ENCODE measurements around the gene EVL. TPM values are rescaled to one million over a fixed set of nuclear protein-coding genes. Genes with fewer than 3 reads are reported as not detected.

Gene EVL
- total and polyA plus RNA-seq, 4 donors: 54.5 to 99.9 (median 78.2) TPM

DNA sequence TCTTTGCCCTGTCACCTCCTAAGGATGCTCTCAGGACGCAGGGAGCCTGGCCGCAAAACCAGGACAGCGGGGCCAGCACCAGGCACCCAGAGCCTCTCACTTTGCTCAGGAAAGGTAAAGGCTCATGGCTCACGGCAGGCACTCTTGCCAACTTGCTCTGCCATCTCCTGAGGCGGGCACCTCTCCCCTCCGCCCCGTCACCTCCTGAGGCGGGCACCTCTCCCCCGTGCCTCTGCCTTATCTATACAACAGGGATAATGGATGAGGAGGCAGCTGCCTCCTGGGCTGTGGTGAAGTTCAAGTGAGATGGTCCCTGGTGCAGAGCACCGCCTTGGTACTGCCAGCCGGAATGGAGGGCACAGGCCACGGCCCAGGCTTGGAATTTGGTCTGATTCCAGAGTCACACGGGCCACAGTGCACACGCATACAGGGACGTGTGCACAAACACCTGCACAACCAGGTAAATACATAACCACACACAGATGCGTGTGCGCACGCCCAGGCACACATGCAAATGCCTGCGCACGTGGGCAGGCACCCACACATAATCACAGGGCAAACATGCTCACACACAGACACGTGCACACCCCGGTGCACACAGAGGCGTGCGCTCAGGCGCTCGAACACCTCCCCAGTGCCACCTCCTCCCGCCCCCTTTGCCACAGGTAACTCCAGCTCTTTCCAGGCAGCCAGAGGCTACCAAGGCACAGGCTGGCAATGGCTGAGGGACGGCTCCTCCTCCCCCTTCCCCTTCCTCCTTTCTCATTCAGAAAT, 82.7 kb downstream of the EVL start:
- H3K4me3 ChIP-seq: no peak overlapping the region
- DNase-seq: no peak
- 76 to 79% methylated on average over 28 of the region's 28 CpGs for WGBS, 2 donors
- ATAC-seq (ENCODE audit: insufficient read depth, low FRiP score): no peak
- peaks cover 0 to 13% (median 0%) of the 10 kb centered on the region in 4 donors for H3K36me3 ChIP-seq (ENCODE audit: control insufficient read depth in 4 of 4, insufficient read depth in 4 of 4, low read length in 4 of 4)
- no peaks in the 10 kb centered on the region for H3K27me3 ChIP-seq (ENCODE audit: control insufficient read depth in 3 of 3, insufficient read depth in 3 of 3, low read length in 2 of 3)
- no peak overlapping the region for H3K9ac ChIP-seq (ENCODE audit: insufficient read depth in 1 of 2, low read length in 2 of 2)
- TF ChIP-seq, protein P1, sequence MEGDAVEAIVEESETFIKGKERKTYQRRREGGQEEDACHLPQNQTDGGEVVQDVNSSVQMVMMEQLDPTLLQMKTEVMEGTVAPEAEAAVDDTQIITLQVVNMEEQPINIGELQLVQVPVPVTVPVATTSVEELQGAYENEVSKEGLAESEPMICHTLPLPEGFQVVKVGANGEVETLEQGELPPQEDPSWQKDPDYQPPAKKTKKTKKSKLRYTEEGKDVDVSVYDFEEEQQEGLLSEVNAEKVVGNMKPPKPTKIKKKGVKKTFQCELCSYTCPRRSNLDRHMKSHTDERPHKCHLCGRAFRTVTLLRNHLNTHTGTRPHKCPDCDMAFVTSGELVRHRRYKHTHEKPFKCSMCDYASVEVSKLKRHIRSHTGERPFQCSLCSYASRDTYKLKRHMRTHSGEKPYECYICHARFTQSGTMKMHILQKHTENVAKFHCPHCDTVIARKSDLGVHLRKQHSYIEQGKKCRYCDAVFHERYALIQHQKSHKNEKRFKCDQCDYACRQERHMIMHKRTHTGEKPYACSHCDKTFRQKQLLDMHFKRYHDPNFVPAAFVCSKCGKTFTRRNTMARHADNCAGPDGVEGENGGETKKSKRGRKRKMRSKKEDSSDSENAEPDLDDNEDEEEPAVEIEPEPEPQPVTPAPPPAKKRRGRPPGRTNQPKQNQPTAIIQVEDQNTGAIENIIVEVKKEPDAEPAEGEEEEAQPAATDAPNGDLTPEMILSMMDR (IDR thresholded peaks at IDR 0.05; ENCODE audit: control extremely low read depth, extremely low read depth): no peak
- no peak overlapping the region for H3K27ac ChIP-seq (ENCODE audit: low read depth in 1 of 2, low read length in 1 of 2)
- peaks cover 0 to 28% (median 8%) of the 10 kb centered on the region in 5 donors for H3K4me1 ChIP-seq (ENCODE audit: control insufficient read depth in 5 of 5, insufficient read depth in 5 of 5, low read length in 5 of 5)
- no peaks in the 10 kb centered on the region for H3K9me3 ChIP-seq (ENCODE audit: control insufficient read depth in 4 of 4, insufficient read depth in 3 of 4, low read length in 3 of 4)

DNA sequence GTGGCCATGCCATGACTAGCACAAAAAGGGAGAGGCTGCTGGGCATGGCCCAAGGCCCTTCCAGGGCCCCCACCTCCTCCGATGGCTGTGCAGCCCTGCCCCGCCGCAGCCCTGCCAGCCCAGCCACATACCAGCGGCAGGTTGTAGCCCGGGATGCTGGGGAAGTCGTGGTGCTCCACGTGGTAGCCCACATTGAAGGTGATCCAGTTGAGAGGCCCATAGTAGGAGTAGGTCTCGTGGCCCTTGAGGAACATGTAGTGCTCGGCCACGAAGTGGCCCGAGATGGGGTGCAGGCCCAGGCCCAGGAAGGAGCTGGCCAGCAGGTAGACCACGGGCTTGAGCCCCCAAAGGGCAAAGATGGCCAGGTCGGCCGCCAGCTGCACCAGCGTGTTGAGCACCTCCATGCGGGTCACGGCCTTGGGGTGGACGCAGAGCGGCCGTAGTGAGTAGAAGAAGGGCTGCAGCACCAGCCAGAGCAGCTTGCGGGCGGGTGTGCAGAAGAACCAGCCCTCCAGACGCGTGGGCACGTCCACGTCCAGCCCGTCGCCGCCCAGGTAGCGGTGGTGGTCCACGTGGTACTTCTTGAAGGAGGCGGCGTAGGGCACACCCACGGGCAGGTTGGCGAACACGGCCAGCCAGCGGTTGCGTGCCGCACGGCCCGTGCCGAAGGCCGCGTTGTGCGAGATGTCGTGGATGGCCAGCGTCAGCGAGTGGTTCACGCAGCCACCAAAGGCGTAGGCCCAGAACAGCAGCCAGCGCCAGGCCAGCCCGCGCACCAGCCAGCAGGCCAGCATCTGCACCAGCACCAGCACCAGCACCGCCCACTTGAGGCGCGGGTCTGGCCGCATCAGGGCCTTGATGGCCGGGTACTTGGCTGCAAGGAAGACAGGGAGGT, 83.9 kb downstream of the EVL start:
- 95% methylated on average over 58 of the region's 58 CpGs for WGBS, 2 donors
- DNase-seq (no peak), ATAC-seq (ENCODE audit: insufficient read depth, low FRiP score) (no peak)
- TF ChIP-seq, protein P1 (IDR thresholded peaks at IDR 0.05; ENCODE audit: control extremely low read depth, extremely low read depth): no peak
- peaks cover 0 to 8% (median 0%) of the 10 kb centered on the region in 4 donors for H3K36me3 ChIP-seq (ENCODE audit: control insufficient read depth in 4 of 4, insufficient read depth in 4 of 4, low read length in 4 of 4)
- no peak overlapping the region for H3K9ac ChIP-seq (ENCODE audit: insufficient read depth in 1 of 2, low read length in 2 of 2)
- H3K9me3 ChIP-seq (ENCODE audit: control insufficient read depth in 4 of 4, insufficient read depth in 3 of 4, low read length in 3 of 4): no peaks in the 10 kb centered on the region
- H3K27ac ChIP-seq (ENCODE audit: low read depth in 1 of 2, low read length in 1 of 2): no peak overlapping the region
- H3K27me3 ChIP-seq (ENCODE audit: control insufficient read depth in 3 of 3, insufficient read depth in 3 of 3, low read length in 2 of 3): no peaks in the 10 kb centered on the region
- H3K4me3 ChIP-seq: no peak overlapping the region
- peaks cover 0 to 18% (median 3%) of the 10 kb centered on the region in 5 donors for H3K4me1 ChIP-seq (ENCODE audit: control insufficient read depth in 5 of 5, insufficient read depth in 5 of 5, low read length in 5 of 5)

DNA sequence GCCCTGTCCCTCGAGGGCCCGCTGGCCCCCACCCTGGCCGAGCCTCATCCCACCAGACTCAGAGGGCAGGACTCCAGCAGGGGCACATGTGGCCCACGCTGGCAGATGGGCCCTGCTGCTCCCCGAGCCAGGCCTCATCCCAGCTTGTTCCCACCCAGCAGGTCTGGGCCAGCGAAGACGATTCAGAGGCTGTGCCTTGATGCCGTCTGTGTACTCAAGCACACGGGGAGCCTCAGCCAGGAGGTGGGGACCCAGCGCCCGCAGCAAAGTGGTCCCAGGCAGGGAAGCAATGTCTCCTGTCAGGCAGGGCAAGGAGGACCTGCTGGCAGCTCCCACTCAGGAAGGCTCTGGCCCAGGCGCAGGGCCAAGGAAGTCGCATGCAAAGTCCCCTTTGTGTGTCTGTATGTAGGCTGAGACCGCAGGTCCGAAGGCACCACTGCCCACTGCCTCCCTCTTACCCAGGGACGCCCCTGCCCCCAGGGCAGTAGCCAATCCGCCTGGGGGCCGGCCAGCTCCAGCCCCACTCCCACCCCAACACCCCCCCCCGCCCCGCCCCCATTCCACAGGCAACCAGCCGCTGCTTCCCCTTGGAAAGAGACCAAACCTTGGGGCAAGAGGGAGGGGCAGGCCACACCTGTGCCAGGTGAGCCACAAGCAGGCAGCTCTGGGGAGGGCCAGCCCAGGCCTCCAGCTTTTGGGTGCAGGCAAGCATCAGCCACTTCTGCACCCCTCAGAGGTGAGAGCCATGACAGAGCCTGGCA, 84.8 kb downstream of the EVL start:
- ATAC-seq (ENCODE audit: insufficient read depth, low FRiP score) (no peak), DNase-seq (peak in 2 of 3 donors; percentile 29 to 42)
- Histone ChIP-seq H3K36me3 (ENCODE audit: control insufficient read depth in 4 of 4, insufficient read depth in 4 of 4, low read length in 4 of 4) (peaks cover 0 to 3% (median 0%) of the 10 kb centered on the region in 4 donors), H3K4me3 (no peak overlapping the region), H3K27me3 (ENCODE audit: control insufficient read depth in 3 of 3, insufficient read depth in 3 of 3, low read length in 2 of 3) (no peaks in the 10 kb centered on the region), H3K4me1 (ENCODE audit: control insufficient read depth in 5 of 5, insufficient read depth in 5 of 5, low read length in 5 of 5) (peaks cover 0 to 12% (median 3%) of the 10 kb centered on the region in 5 donors), H3K9ac (ENCODE audit: insufficient read depth in 1 of 2, low read length in 2 of 2) (no peak overlapping the region), H3K9me3 (ENCODE audit: control insufficient read depth in 4 of 4, insufficient read depth in 3 of 4, low read length in 3 of 4) (peaks cover 0 to 6% (median 0%) of the 10 kb centered on the region in 4 donors), H3K27ac (ENCODE audit: low read depth in 1 of 2, low read length in 1 of 2) (no peak overlapping the region)
- TF ChIP-seq, protein P1 (IDR thresholded peaks at IDR 0.05; ENCODE audit: control extremely low read depth, extremely low read depth): no peak
- 56 to 68% methylated on average over 19 to 21 of the region's 21 CpGs for WGBS, 2 donors

Measured in lung (tissue), 12 donors.